H1 (cell line): ENCODE measurements around the gene INAFM1.

Experiments
- CEBPB ChIP-seq: IDR thresholded peaks from 2 replicates; pipeline ENCODE4 v1.6.1; 2012; ENCODE audit warnings: low read depth, low read length
- CTCF ChIP-seq, 3 experiments: IDR thresholded peaks; 1 replicate in 2 of 3; 2 replicates in 1 of 3; pipeline versions ENCODE4 v1.5.1 to v1.6.1; 2011; ENCODE audit warnings: low read length in 3 of 3, mild to moderate bottlenecking in 3 of 3, inconsistent platforms in 2 of 3, low read depth in 1 of 3, moderate library complexity in 1 of 3; ENCODE audit not compliant: insufficient read depth in 1 of 3; ENCODE audit errors: control extremely low read depth in 1 of 3
- EGR1 ChIP-seq: IDR thresholded peaks from 2 replicates; pipeline ENCODE4 v1.6.1; 2011; ENCODE audit warnings: low read depth, low read length, borderline replicate concordance
- EP300 ChIP-seq, 2 experiments: IDR thresholded peaks; 1 replicate in 1 of 2; 2 replicates in 1 of 2; pipeline ENCODE4 v1.6.1; 2011 to 2012; ENCODE audit warnings: low read depth in 2 of 2, low read length in 2 of 2, mild to moderate bottlenecking in 2 of 2, borderline replicate concordance in 1 of 2, inconsistent platforms in 1 of 2, moderate library complexity in 1 of 2
- EZH2 ChIP-seq: fragments of 200-600 bp; sonication (generic); IDR thresholded peaks from 2 replicates; pipeline ENCODE4 v1.7.1; 2012; ENCODE audit warnings: low read depth, mild to moderate bottlenecking, moderate library complexity, low read length, inconsistent platforms; ENCODE audit not compliant: severe bottlenecking
- GABPA ChIP-seq: IDR thresholded peaks from 2 replicates; pipeline ENCODE4 v1.6.1; 2011; ENCODE audit warnings: mild to moderate bottlenecking, low read length, moderate library complexity, borderline replicate concordance; ENCODE audit not compliant: insufficient read depth
- MAX ChIP-seq: IDR thresholded peaks from 2 replicates; pipeline ENCODE4 v1.6.1; 2012; ENCODE audit warnings: inconsistent platforms
- POLR2A ChIP-seq, 2 experiments: IDR thresholded peaks; 1 replicate in 1 of 2; 2 replicates in 1 of 2; pipeline ENCODE4 v1.6.1; 2011; ENCODE audit warnings: low read depth in 2 of 2, low read length in 2 of 2, mild to moderate bottlenecking in 2 of 2; ENCODE audit errors: control extremely low read depth in 1 of 2
- POLR2AphosphoS5 ChIP-seq: IDR thresholded peaks from 2 replicates; pipeline ENCODE4 v1.6.1; 2011; ENCODE audit warnings: low read depth, low read length
- SUZ12 ChIP-seq: fragments of 200-600 bp; sonication (generic); IDR thresholded peaks from 2 replicates; pipeline ENCODE4 v1.6.1; 2012; ENCODE audit warnings: mild to moderate bottlenecking, inconsistent platforms, low read length, moderate library complexity, mixed read lengths
- TBP ChIP-seq: IDR thresholded peaks from 2 replicates; pipeline ENCODE4 v1.6.1; 2011; ENCODE audit warnings: low read depth, low read length, improper control_type of control experiment
- TEAD4 ChIP-seq: IDR thresholded peaks from 2 replicates; pipeline ENCODE4 v1.6.1; 2012; ENCODE audit warnings: low read depth, low read length, inconsistent platforms, mixed read lengths
- YY1 ChIP-seq: IDR thresholded peaks from 2 replicates; pipeline ENCODE4 v1.6.1; 2011; ENCODE audit warnings: low read depth, mild to moderate bottlenecking, low read length
- ZNF274 ChIP-seq: IDR thresholded peaks from 2 replicates; pipeline ENCODE4 v1.7.0; 2012; ENCODE audit warnings: low read length, borderline replicate concordance; ENCODE audit errors: extremely low read depth

- TF ChIP-seq EP300 (IDR thresholded peaks at IDR 0.05; ENCODE audit: borderline replicate concordance in 1 of 2, low read depth in 2 of 2, low read length in 2 of 2) (no peak), YY1 (no peak), EGR1 (no peak), CTCF (IDR thresholded peaks at IDR 0.05; ENCODE audit: control extremely low read depth in 1 of 3, insufficient read depth in 1 of 3, low read depth in 1 of 3, low read length in 3 of 3) (no peak), TEAD4 (no peak), MAX (no peak), SUZ12 (no peak), EZH2 (no peak), POLR2AphosphoS5 (no peak), ZNF274 (no peak), TBP (no peak), CEBPB (no peak), GABPA (no peak), POLR2A (IDR thresholded peaks at IDR 0.05; ENCODE audit: control extremely low read depth in 1 of 2, low read depth in 2 of 2, low read length in 2 of 2) (no peak)
Measured at GRCh38 chr19:47309608-47310007, 34.9 kb downstream of the INAFM1 start, which contains the start of gene C5AR1.
